Activated CD8-positive, alpha-beta T cell treated with anti-CD3 and anti-CD28 coated beads for 36 hours (primary cell): Measurements from ENCODE around the gene RBFOX1. TPM values are rescaled to one million over a fixed set of nuclear protein-coding genes. Genes with fewer than 3 reads are reported as not detected.

Source experiments
- ATAC-seq: fragments of 200-7000 bp; cut with Tn5 transposase; one replicate; pipeline ENCODE4 v1.10.0; 2021; ENCODE audit warnings: mild to moderate bottlenecking, moderate library complexity
- CTCF ChIA-PET: fragments of 350-600 bp; sonication (Branson Sonifier 250); formaldehyde crosslinking; loops from one replicate; lab custom pipeline; 2021; ENCODE audit warnings: antibody characterized with exemption; lab: Charles Lee
- POLR2A ChIA-PET: fragments of 350-600 bp; sonication (Branson Sonifier 250); formaldehyde crosslinking; loops from one replicate; lab custom pipeline; 2021; ENCODE audit warnings: antibody characterized with exemption; lab: Charles Lee
- DNase-seq: peaks from one replicate; pipeline ENCODE4 v3.0.0-alpha.2; 2020
- H3K27ac Mint-ChIP-seq: one replicate; pipeline ENCODE4 v1.8.0; 2021; ENCODE audit warnings: mild to moderate bottlenecking, mixed read lengths
- H3K27me3 Mint-ChIP-seq: one replicate; pipeline ENCODE4 v1.8.0; 2021; ENCODE audit warnings: mixed read lengths
- H3K36me3 Mint-ChIP-seq: one replicate; pipeline ENCODE4 v1.8.0; 2021; ENCODE audit warnings: low read depth, mixed read lengths
- H3K4me1 Mint-ChIP-seq: one replicate; pipeline ENCODE4 v1.8.0; 2021; ENCODE audit warnings: low read depth, mixed read lengths
- H3K4me3 Mint-ChIP-seq: one replicate; pipeline ENCODE4 v1.8.0; 2021; ENCODE audit warnings: mild to moderate bottlenecking, moderate library complexity, mixed read lengths
- H3K9me3 Mint-ChIP-seq: one replicate; pipeline ENCODE4 v1.8.0; 2021; ENCODE audit warnings: mixed read lengths
- intact Hi-C: fragments of 100-400 bp; cut with micrococcal nuclease; formaldehyde crosslinking; loops from one replicate; pipeline ENCODE4 v1.10.0; 2022
- total RNA-seq, 2 experiments: library from RNA; stranded (reverse); gene quantifications; one replicate each; pipeline ENCODE4 v1.2.3, GENCODE V29; 2021
- TF ChIP-seq, protein P1 (sequence below): fragments of 200-600 bp; IDR thresholded peaks from one replicate; pipeline ENCODE4 v1.8.0; 2022; ENCODE audit warnings: antibody characterized with exemption, mild to moderate bottlenecking

The RBFOX1 gene
- total RNA-seq, 2 experiments from 2014 or later = not detected

DNA sequence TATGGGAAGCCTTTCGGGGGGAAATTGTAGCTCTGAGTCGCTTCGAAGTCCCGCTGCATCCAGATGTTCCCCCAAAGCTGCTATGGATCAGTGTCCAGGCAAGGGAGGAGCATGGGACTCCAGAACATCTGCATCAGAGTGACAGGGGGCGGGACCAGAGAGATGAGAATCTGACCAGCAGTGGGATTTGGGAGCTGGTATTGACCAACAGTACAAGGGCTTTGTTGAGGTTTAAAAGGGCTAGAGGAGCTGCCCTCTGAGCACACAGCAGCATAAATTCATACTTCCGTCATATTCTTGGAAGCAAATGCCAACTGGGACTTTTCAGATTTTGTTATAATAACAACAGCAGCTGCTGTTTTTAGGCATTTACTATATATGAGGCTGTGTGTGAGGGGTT lies 10.6 kb downstream of the RBFOX1 start:
- Mint-ChIP-seq H3K4me3 (no peak overlapping the region), H3K4me1 (no peaks in the 10 kb centered on the region), H3K36me3 (no peaks in the 10 kb centered on the region), H3K27me3 (no peaks in the 10 kb centered on the region), H3K27ac (no peak overlapping the region), H3K9me3 (peaks cover 12% of the 10 kb centered on the region)
- no peak for ATAC-seq
- ChIA-PET CTCF (no interaction called here), POLR2A (no interaction called here)
- TF ChIP-seq, protein P1, sequence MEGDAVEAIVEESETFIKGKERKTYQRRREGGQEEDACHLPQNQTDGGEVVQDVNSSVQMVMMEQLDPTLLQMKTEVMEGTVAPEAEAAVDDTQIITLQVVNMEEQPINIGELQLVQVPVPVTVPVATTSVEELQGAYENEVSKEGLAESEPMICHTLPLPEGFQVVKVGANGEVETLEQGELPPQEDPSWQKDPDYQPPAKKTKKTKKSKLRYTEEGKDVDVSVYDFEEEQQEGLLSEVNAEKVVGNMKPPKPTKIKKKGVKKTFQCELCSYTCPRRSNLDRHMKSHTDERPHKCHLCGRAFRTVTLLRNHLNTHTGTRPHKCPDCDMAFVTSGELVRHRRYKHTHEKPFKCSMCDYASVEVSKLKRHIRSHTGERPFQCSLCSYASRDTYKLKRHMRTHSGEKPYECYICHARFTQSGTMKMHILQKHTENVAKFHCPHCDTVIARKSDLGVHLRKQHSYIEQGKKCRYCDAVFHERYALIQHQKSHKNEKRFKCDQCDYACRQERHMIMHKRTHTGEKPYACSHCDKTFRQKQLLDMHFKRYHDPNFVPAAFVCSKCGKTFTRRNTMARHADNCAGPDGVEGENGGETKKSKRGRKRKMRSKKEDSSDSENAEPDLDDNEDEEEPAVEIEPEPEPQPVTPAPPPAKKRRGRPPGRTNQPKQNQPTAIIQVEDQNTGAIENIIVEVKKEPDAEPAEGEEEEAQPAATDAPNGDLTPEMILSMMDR = no peak
- intact Hi-C loops = no loop called here
- DNase-seq = no peak

DNA sequence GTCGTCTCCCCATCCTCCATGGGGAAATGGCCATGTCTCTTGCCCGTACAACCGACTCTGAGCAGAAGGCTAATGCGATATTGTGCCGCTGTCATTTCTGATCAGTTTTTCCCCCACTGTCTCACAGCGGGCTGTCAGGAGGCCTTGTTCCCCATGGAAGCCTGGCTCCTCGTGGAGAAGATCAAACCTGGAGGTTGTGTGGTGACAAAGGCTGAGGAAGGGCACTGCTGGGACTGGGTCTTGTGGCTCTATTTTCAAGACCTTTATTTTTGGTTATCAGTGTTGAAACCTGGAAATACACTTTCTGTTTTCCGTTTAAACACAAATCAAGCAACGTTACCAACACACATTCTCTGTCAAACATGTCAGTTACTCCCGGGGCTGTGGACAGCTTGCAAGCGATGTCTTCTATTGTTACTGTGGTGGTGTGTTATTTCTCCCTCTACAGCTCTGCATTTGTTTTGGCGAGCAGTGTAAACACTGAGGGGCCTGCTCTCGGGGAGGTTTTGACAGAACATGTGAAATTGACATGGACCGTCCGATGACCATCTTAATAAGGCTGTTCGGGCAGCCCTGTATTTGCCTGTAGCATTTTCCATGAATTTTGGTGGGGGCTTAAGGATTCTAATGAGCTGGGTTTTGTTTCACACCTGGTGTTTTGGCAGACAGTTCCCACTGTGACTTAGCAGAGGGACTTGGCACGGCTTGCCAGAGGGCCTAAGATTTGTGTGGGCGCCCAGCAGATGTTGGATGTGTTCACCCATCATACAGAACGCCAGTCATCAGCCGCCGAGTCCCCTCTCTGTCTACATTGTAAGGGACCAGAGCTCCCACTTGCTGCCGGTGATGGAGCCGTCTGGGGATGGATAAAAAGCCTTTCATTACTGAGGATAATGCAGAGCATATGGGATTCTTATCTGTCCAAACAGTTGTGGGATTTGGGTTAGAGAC lies 12.5 kb downstream of the RBFOX1 start:
- ChIA-PET CTCF (no interaction called here), POLR2A (interaction anchor here (0.6 kb wide), 1 partner anchor 393 kb away, joined by 3 read pairs; no protein-coding TSS in a partner anchor)
- Mint-ChIP-seq H3K4me3 (no peak overlapping the region), H3K9me3 (peaks cover 12% of the 10 kb centered on the region), H3K36me3 (no peaks in the 10 kb centered on the region), H3K4me1 (no peaks in the 10 kb centered on the region), H3K27me3 (no peaks in the 10 kb centered on the region), H3K27ac (no peak overlapping the region)
- no peak for DNase-seq
- intact Hi-C loops = no loop called here
- no peak for ATAC-seq
- TF ChIP-seq, protein P1 = no peak

GRCh38 chr16:7350806-7351205 lies 18.2 kb downstream of the RBFOX1 start:
- Mint-ChIP-seq H3K4me3 (no peak overlapping the region), H3K27ac (no peak overlapping the region), H3K27me3 (no peaks in the 10 kb centered on the region), H3K4me1 (no peaks in the 10 kb centered on the region), H3K36me3 (no peaks in the 10 kb centered on the region), H3K9me3 (peaks cover 19% of the 10 kb centered on the region)
- ChIA-PET POLR2A (no interaction called here), CTCF (no interaction called here)
- intact Hi-C loops = no loop called here
- TF ChIP-seq, protein P1 = no peak
- no peak for DNase-seq
- no peak for ATAC-seq

DNA sequence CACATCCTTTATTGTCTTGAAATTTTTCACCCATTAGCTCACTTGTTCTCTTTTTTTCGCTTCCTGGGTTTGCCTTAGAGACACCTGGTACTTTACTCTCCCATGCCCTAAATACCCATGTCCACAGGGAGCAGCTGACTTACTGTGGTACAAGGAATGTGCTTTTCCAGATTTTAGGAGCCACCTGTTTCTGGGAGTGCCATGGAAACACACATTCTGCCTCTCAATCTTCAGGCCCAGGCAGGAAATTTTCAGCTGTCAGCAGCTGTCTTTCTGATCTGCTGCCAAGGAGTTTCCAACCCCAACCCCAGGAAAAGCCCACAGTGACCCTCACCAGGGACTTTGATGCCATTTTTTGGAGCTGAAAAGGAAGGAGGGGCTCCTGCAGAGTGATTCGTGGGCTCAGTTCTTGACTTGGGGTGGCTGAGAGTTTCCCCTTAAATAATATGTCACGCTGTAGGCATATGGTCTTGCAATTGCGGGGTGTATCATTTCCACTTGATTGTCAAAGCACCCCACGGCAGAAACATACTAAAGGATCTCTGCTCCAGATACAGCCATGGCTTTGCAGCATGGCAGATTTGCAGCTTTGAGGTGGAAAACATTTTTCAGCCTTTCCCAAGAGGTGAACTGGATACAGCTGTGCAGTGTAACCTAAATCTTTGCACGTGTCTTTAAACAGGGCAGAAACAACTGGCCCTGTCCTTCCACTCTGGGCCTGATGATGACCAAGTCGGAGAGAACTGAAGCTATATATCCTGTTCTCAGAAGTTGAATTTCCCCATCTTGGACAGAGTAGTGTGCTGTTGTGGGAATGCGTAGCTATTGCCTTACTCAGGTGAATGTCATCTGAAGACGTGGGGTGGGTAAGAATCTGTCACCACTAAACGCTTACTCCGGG lies 19.2 kb downstream of the RBFOX1 start:
- CTCF ChIA-PET = no interaction called here

More for the DNA sequence above, 19.2 kb downstream of the RBFOX1 start:
- POLR2A ChIA-PET = no interaction called here
- Mint-ChIP-seq H3K4me3 (no peak overlapping the region), H3K36me3 (no peaks in the 10 kb centered on the region), H3K27me3 (no peaks in the 10 kb centered on the region), H3K4me1 (no peaks in the 10 kb centered on the region), H3K9me3 (peaks cover 13% of the 10 kb centered on the region), H3K27ac (no peak overlapping the region)
- no peak for DNase-seq
- intact Hi-C loops = no loop called here
- ATAC-seq = no peak
- TF ChIP-seq, protein P1 = no peak
